ENCODE data around the gene ARHGAP15. TPM values are rescaled to one million over a fixed set of nuclear protein-coding genes. Genes with fewer than 3 reads are reported as not detected.

The ARHGAP15 gene
- total RNA-seq, 1 experiment from 2014 or later = not detected

- H3K36me3 ChIP-seq (replicated peaks; ENCODE audit: control insufficient read depth, insufficient read depth, low read length) = no peaks in the 10 kb centered on the region
- no peaks in the 10 kb centered on the region for H3K27me3 ChIP-seq (ENCODE audit: control insufficient read depth, insufficient read depth, low read length)
These were observed 581.0 kb downstream of the ARHGAP15 start for GRCh38 chr2:143710196-143710595.

GRCh38 chr2:143710879-143711278, 581.7 kb downstream of the ARHGAP15 start:
- DNase-seq = no peak

More at GRCh38 chr2:143710196-143710595, 581.0 kb downstream of the ARHGAP15 start:
- no peak overlapping the region for H3K4me3 ChIP-seq (ENCODE audit: insufficient read depth, low read depth, low read length)
- DNase-seq = no peak

GRCh38 chr2:143716522-143716921, 587.3 kb downstream of the ARHGAP15 start:
- no peak for DNase-seq
- no peaks in the 10 kb centered on the region for H3K36me3 ChIP-seq (replicated peaks; ENCODE audit: control insufficient read depth, insufficient read depth, low read length)

More at GRCh38 chr2:143710879-143711278, 581.7 kb downstream of the ARHGAP15 start:
- H3K27me3 ChIP-seq (ENCODE audit: control insufficient read depth, insufficient read depth, low read length) = no peaks in the 10 kb centered on the region
- H3K36me3 ChIP-seq (replicated peaks; ENCODE audit: control insufficient read depth, insufficient read depth, low read length) = no peaks in the 10 kb centered on the region
- no peak overlapping the region for H3K4me3 ChIP-seq (ENCODE audit: insufficient read depth, low read depth, low read length)

GRCh38 chr2:143717053-143717452, 587.8 kb downstream of the ARHGAP15 start:
- Histone ChIP-seq H3K27me3 (ENCODE audit: control insufficient read depth, insufficient read depth, low read length) (no peaks in the 10 kb centered on the region), H3K36me3 (replicated peaks; ENCODE audit: control insufficient read depth, insufficient read depth, low read length) (no peaks in the 10 kb centered on the region), H3K4me3 (ENCODE audit: insufficient read depth, low read depth, low read length) (no peak overlapping the region)
- no peak for DNase-seq

More at GRCh38 chr2:143716522-143716921, 587.3 kb downstream of the ARHGAP15 start:
- Histone ChIP-seq H3K27me3 (ENCODE audit: control insufficient read depth, insufficient read depth, low read length) (no peaks in the 10 kb centered on the region), H3K4me3 (ENCODE audit: insufficient read depth, low read depth, low read length) (no peak overlapping the region)

GRCh38 chr2:143717536-143718168, 588.4 kb downstream of the ARHGAP15 start:
- Histone ChIP-seq H3K4me3 (ENCODE audit: insufficient read depth, low read depth, low read length) (no peak overlapping the region), H3K36me3 (replicated peaks; ENCODE audit: control insufficient read depth, insufficient read depth, low read length) (no peaks in the 10 kb centered on the region), H3K27me3 (ENCODE audit: control insufficient read depth, insufficient read depth, low read length) (no peaks in the 10 kb centered on the region)
- DNase-seq = no peak

GRCh38 chr2:143718745-143719144, 589.5 kb downstream of the ARHGAP15 start:
- DNase-seq = no peak
- Histone ChIP-seq H3K4me3 (ENCODE audit: insufficient read depth, low read depth, low read length) (no peak overlapping the region), H3K36me3 (replicated peaks; ENCODE audit: control insufficient read depth, insufficient read depth, low read length) (no peaks in the 10 kb centered on the region), H3K27me3 (ENCODE audit: control insufficient read depth, insufficient read depth, low read length) (no peaks in the 10 kb centered on the region)

GRCh38 chr2:143719406-143719805, 590.2 kb downstream of the ARHGAP15 start:
- no peak for DNase-seq
- Histone ChIP-seq H3K36me3 (replicated peaks; ENCODE audit: control insufficient read depth, insufficient read depth, low read length) (no peaks in the 10 kb centered on the region), H3K27me3 (ENCODE audit: control insufficient read depth, insufficient read depth, low read length) (no peaks in the 10 kb centered on the region), H3K4me3 (ENCODE audit: insufficient read depth, low read depth, low read length) (no peak overlapping the region)

GRCh38 chr2:143720095-143720664, 591.0 kb downstream of the ARHGAP15 start:
- H3K4me3 ChIP-seq (ENCODE audit: insufficient read depth, low read depth, low read length) = no peak overlapping the region
- DNase-seq = peak; percentile 38
- no peaks in the 10 kb centered on the region for H3K36me3 ChIP-seq (replicated peaks; ENCODE audit: control insufficient read depth, insufficient read depth, low read length)
- no peaks in the 10 kb centered on the region for H3K27me3 ChIP-seq (ENCODE audit: control insufficient read depth, insufficient read depth, low read length)

GRCh38 chr2:143725400-143725799, 596.2 kb downstream of the ARHGAP15 start:
- no peak for DNase-seq
- no peak overlapping the region for H3K4me3 ChIP-seq (ENCODE audit: insufficient read depth, low read depth, low read length)
- H3K36me3 ChIP-seq (replicated peaks; ENCODE audit: control insufficient read depth, insufficient read depth, low read length) = no peaks in the 10 kb centered on the region
- H3K27me3 ChIP-seq (ENCODE audit: control insufficient read depth, insufficient read depth, low read length) = no peaks in the 10 kb centered on the region

GRCh38 chr2:143726151-143726845, 597.1 kb downstream of the ARHGAP15 start:
- Histone ChIP-seq H3K36me3 (replicated peaks; ENCODE audit: control insufficient read depth, insufficient read depth, low read length) (no peaks in the 10 kb centered on the region), H3K27me3 (ENCODE audit: control insufficient read depth, insufficient read depth, low read length) (no peaks in the 10 kb centered on the region), H3K4me3 (ENCODE audit: insufficient read depth, low read depth, low read length) (no peak overlapping the region)
- DNase-seq = no peak

GRCh38 chr2:143728498-143728897, 599.3 kb downstream of the ARHGAP15 start:
- Histone ChIP-seq H3K27me3 (ENCODE audit: control insufficient read depth, insufficient read depth, low read length) (no peaks in the 10 kb centered on the region), H3K36me3 (replicated peaks; ENCODE audit: control insufficient read depth, insufficient read depth, low read length) (no peaks in the 10 kb centered on the region), H3K4me3 (ENCODE audit: insufficient read depth, low read depth, low read length) (no peak overlapping the region)
- no peak for DNase-seq

GRCh38 chr2:143729296-143729814, 600.1 kb downstream of the ARHGAP15 start:
- DNase-seq = no peak
- no peak overlapping the region for H3K4me3 ChIP-seq (ENCODE audit: insufficient read depth, low read depth, low read length)
- H3K27me3 ChIP-seq (ENCODE audit: control insufficient read depth, insufficient read depth, low read length) = no peaks in the 10 kb centered on the region
- no peaks in the 10 kb centered on the region for H3K36me3 ChIP-seq (replicated peaks; ENCODE audit: control insufficient read depth, insufficient read depth, low read length)

- DNase-seq = no peak
- Histone ChIP-seq H3K27me3 (ENCODE audit: control insufficient read depth, insufficient read depth, low read length) (no peaks in the 10 kb centered on the region), H3K4me3 (ENCODE audit: insufficient read depth, low read depth, low read length) (no peak overlapping the region), H3K36me3 (replicated peaks; ENCODE audit: control insufficient read depth, insufficient read depth, low read length) (no peaks in the 10 kb centered on the region)
These were observed 601.1 kb downstream of the ARHGAP15 start for GRCh38 chr2:143730155-143730952.

GRCh38 chr2:143730953-143731260, 601.7 kb downstream of the ARHGAP15 start:
- no peak for DNase-seq
- no peaks in the 10 kb centered on the region for H3K36me3 ChIP-seq (replicated peaks; ENCODE audit: control insufficient read depth, insufficient read depth, low read length)
- H3K27me3 ChIP-seq (ENCODE audit: control insufficient read depth, insufficient read depth, low read length) = no peaks in the 10 kb centered on the region
- no peak overlapping the region for H3K4me3 ChIP-seq (ENCODE audit: insufficient read depth, low read depth, low read length)

All from H7 (cell line).